NCI-H1417 treated with DMSO at 0.1 percent for 48 hours (cell line): ENCODE data around the gene SP2.
A peak's percentile ranks its signal among the peaks of the same experiment; 100 is the strongest.

Source experiments
- DNase-seq: peaks from one replicate; lab custom pipeline; 2025; lab: John Stamatoyannopoulos, UW

The SP2 gene

GRCh38 chr17:47895856-47896671 is at the start of gene SP2:
Gene SP2 (plus strand): TSS chr17:47896236. CDS start chr17:47896287, 51 bp downstream.
- DNase-seq = peak; percentile 100

GRCh38 chr17:47846716-47847340 is 49.2 kb upstream of the SP2 start:
- no peak for DNase-seq

- no peak for DNase-seq
These were observed 48.5 kb upstream of the SP2 start for GRCh38 chr17:47847341-47848197.

GRCh38 chr17:47848198-47848513 is 47.9 kb upstream of the SP2 start:
- no peak for DNase-seq

GRCh38 chr17:47850373-47850691 is 45.7 kb upstream of the SP2 start:
- DNase-seq = no peak

- DNase-seq = peak; percentile 43
These were observed 45.1 kb upstream of the SP2 start, which contains the start of gene SP6 for GRCh38 chr17:47850692-47851573. Gene SP6 (minus strand): TSS chr17:47851163. CDS start chr17:47848429, 2,734 bp downstream.

- no peak for DNase-seq
These were observed 44.3 kb upstream of the SP2 start for GRCh38 chr17:47851764-47852112.

- no peak for DNase-seq
These were observed 43.7 kb upstream of the SP2 start for GRCh38 chr17:47852113-47852949.

GRCh38 chr17:47853616-47854015 is 42.4 kb upstream of the SP2 start:
- no peak for DNase-seq

GRCh38 chr17:47855737-47856136 is 40.3 kb upstream of the SP2 start:
- DNase-seq = no peak

GRCh38 chr17:47856830-47857229 is 39.2 kb upstream of the SP2 start:
- DNase-seq = no peak

GRCh38 chr17:47857551-47858455 is 38.2 kb upstream of the SP2 start:
- no peak for DNase-seq

GRCh38 chr17:47860386-47860785 is 35.6 kb upstream of the SP2 start:
- DNase-seq = no peak

- no peak for DNase-seq
These were observed 33.2 kb upstream of the SP2 start for GRCh38 chr17:47862621-47863440.

GRCh38 chr17:47864791-47865216 is 31.2 kb upstream of the SP2 start:
- no peak for DNase-seq

GRCh38 chr17:47866941-47867340 is 29.1 kb upstream of the SP2 start:
- DNase-seq = no peak

GRCh38 chr17:47867813-47868533 is 28.1 kb upstream of the SP2 start:
- DNase-seq = no peak

GRCh38 chr17:47869114-47869513 is 26.9 kb upstream of the SP2 start:
- no peak for DNase-seq
